ENCODE data around the gene DPH1.

GRCh38 chr17:2077040-2077439, 47.1 kb downstream of the DPH1 start:
- TF ChIP-seq POLR2AphosphoS5 (IDR thresholded peaks at IDR 0.05; ENCODE audit: insufficient read depth in 1 of 2, low read depth in 1 of 2) (no peak), CTCF (IDR thresholded peaks at IDR 0.05) (no peak)

Measured in vagina (tissue), 2 donors.